GM18520 (cell line): ENCODE measurements around the gene TUBGCP5.
"Not testable (repeated sequence)": the region's sequence is repeated elsewhere in the genome, so short reads cannot be mapped to it uniquely, and the experiment has no call there.

Experiments used
- ATAC-seq: cut with Tn5 transposase; IDR thresholded peaks from one replicate; pipeline ENCODE4 v1.9.1; 2021; ENCODE audit not compliant: unreplicated experiment

The TUBGCP5 gene

DNA sequence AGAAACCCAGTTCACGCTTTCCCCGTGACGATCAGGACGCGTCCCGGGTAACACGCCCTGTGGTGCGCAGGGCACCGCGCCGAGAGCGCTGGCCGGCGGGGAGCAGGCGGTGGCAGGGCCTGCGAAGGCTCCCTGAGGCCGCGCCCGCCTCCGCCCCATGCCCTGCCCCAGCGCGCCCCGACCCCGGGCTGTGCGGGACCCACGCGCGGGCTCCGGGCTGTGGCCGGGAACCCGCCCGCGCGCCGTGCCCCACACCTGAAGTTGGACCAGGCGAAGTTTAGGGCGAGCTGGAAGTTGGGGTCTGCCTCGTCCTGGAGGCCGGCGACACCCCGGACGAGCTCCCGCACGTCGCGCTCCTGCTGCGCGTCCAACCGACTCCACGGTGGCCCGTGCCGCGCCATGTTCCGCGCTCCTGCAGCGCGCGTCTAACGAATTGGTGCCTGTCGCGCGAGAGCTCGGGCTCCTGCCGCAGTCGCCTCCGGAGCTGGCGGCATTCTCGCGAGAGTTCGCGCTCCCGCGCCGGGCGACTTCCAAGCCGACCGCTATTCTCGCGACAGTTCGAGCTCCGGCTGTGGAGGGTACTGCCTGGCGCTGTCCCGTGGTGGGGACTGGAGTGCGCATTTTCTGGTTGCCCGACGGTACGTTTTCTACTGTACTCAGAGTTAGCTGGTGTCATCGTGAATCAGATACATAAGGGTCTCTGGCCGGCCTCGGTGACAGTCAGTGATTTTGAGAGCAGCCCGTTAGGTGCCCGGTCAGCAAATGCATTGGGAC, at the start of gene TUBGCP5:
TUBGCP5 (minus strand) TSS at position 427 of the 774 bp plus-strand sequence; CDS start at position 401, 26 bp downstream.
- ATAC-seq = peak; percentile 94

DNA sequence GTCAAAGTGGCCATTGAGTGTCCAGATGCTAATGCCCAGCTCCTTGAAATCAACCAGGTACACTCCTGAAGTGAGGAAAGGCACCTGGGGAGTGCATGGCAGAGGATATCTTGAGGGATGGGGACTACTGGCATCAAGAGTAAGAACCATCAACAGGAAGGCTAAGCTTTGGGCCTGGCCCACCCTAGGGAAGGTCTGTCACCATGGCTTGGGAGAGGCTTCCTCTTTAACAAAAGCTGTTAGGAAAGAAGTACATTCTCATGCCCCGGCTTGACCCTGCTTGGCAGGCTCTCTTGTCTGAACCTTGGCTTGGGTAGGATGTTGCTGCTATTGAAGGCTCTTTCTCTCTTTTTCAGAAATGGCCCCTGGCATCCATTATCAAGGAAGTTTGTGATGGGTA, 43.7 kb upstream of the TUBGCP5 start:
- ATAC-seq = no peak

DNA sequence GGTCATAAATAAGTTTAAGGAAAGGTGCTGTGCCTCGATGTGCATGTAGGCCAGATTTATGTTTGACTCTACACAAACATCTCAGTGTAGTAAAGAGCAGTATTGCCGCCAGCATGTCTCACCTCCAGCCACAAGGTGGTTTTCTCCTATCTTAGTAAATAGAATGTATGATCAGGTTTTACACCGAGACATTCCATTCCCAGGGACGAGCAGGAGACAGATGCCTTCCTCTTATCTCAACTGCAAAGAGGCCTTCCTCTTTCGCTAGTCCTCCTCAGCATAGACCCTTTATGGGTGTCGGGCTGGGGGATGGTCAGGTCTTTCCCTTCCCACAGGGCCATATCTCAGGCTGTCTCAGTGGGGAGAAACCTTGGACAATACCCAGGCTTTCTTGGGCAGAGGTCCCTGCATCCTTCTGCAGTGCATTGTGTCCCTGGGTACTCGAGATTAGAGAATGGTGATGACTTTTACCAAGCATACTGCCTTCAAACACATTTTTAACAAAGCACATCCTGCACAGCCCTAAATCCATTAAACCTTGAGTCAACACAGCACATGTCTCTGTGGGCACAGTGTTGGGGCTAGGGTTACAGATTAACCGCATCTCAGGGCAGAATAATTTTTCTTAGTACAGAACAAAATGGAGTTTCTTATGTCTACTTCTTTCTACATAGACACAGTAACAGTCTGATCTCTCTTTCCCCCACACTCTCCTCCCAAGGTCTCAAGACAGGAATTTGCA, 42.8 kb upstream of the TUBGCP5 start:
- not testable (repeated sequence) for ATAC-seq

DNA sequence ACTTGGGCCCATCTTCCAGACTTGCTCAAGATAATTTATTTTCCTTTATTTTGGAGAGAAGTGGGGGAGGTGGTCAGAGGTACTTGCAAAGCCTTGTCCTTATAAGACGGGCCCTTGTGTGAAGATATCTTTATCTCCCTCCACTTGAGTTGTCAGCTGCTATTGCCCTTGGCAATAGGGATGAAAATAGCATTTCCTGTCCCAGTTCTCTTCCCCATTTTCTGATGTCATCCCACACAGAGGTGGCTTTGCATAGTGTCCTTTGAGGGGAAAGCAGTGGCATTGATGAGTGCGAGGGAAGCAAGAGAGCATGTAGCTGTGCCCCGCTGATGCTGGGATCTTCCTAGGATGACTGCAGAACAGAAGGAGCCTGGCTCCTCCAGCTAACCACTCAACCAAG, 41.9 kb upstream of the TUBGCP5 start:
- ATAC-seq = no peak

DNA sequence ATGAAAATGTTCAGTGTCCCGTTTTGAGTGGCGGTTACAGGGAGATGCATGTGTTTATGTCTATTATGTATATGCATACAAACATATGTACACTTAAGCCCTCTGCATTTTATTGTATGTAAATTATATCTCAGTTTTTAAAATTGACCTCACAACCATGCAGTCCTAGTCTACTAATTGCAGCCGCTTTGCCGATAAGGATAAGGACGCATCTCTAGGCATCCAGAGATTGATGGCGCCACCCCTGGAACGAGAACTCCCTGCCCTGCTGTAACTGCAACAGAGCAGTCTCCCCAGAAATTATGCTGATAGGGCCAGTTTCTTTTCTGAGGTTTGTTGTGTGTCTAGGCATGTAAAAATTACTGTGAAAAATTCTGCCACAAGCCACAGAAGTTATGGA, 40.4 kb upstream of the TUBGCP5 start:
- ATAC-seq = no peak

DNA sequence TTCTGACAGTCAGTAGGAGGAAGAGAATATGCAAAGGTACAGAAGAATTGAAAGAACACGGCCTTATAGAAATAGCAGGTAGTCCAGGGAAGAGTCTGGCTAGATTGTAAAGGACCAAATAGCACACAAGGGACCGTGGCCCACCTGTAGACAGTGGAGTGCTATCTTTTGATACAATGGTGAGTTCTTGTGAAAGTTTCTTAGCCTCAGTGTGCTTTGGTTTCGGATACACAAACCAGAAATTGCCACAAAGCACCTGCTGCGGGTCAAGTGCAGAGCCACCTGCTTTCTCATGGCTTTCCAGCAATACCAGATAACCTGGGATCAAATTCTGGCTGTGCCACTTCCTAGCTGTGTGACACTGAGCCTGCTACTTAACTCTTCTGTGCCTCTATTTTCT, 36.6 kb upstream of the TUBGCP5 start:
- no peak for ATAC-seq

DNA sequence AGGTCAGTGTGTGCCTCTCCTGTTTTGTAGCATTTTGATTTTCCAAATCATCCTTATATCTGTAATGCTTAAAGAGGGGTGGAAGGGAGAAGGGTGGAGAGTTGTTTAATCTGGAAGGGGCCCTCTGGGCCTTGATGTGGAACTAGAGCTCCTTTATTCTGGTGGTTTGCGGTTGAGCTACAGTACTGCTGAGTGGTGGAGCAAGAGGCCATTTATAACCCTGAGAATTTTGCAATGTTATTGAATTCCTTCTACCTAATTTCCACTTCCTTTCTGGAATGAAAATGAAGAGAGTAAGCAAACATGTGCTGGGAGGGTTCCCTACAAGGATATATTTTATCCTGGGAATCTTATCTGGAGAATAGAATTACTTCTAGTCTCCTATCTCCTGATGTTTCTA, 35.3 kb upstream of the TUBGCP5 start:
- ATAC-seq = no peak

DNA sequence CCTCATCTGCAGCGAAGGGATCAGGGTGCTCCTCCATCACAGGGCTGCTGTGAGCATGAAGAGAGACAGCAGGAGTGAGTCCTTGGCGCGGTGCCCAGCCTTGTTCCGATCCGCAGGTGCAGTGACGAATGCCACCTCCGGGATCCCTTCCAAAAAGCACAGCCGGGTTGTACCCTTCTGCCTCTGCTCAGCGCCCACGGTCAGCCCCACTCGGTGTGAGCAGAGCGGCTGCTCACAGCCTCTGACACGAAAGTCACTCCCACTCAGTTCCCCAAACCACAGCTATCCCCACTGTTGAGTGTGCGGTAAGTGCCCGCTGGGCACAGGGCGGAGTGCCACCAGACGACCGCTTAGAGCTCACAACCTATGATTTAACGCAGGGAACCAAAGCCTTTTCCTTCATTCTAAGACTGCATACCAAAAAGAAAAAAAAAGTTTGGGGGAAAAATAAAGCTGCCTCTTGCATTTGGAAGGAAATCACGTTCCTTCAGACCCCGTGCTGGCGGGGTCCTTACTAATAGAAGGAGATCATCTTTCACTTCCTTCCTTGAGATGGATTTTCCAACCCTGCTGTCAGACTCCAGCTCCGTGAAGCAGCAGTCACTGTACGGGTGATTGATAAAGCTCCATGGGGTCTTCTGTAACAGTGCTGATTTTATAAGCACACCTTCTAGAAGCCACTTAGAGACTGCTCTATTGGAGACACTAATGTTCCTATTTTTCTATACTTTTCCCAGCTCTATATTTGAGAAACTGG, 34.7 kb upstream of the TUBGCP5 start:
- no peak for ATAC-seq

DNA sequence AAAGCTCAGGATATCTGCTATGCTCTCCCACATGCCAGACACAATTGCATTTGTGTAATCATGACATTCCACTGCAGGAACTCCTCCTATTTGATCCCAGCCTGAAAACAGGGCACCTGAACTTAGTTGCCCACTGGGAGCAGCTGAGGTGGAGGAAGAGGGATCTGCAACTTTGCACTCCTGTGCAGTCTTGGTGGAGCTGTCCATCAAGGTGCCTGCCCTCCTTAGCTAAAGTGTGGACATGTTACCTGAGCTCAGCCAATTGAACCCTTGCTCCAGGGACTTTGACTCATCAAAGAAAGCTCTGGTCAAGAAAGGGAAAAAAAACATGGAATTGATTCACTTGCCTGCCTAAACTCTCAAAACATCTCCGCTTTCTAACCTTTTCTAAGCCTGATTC, 33.3 kb upstream of the TUBGCP5 start:
- ATAC-seq = no peak

DNA sequence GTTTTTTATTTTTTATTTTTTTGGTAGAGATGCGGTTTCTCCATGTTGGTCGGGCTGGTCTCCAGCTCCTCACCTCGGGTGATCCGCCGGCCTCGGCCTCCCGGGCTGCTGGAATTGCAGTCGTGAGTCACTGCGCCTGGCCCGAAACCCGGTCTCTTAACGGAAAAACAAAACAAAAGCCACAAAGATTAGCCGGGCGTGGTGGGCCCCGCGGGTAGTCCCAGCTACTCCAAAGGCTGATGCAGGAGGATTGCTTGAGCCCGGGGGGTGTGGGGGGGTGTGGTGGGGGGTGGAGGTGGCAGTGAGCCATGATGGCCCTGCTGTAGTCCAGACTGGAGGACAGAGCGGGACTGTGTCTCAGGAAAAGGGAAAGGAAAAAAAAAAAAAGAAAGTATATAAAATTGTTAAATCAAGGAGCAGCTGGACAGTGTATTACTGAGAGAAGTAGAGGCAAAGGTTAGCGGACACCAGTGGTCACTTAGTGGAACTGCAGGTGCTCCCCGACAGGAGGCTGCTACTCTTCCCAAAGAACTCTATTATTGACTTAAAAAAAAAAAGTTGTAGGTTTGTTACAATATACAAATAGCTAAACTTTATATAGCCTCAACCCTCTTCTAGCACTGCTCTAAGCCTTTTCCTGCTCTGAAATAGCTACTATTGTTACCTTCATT, 30.3 kb upstream of the TUBGCP5 start:
- ATAC-seq = no peak

DNA sequence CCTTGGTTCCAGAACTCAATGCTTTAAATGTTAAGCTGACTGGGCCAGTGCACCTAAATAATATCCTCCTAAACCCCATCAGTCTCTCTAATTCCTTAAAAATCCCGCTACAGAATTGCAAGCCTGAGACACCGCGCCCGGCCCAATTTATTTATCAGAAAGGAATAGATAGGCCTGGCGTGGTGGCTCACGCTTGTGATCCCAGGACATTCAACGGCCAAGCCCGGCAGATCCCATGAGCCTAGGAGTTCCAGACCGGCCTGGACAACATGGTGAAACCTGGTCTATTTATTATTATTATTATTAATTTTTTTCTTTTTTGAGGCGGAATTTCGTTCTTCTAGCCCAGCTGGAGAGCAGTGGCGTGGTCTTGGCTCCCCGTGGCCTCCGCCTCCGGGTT, 28.0 kb upstream of the TUBGCP5 start:
- no peak for ATAC-seq

DNA sequence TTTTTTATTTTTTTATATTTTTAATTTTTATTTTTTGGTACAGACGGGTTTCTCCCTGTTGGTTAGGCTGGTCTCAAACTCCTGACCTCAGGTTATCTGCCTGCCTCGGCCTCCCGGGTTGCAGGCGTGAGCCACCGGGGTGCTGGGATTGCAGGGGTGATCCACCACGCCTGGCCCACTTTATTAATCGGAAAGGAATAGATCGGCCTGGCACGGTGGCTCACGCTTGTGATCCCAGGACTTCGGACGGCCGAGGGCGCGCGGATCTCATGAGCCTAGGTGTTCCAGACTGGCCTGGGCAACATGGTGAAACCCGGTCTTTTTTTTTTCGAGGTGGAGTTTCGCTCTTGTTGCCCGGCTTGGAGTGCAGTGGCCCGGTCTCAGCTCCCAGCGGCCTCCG, 26.5 kb upstream of the TUBGCP5 start:
- no peak for ATAC-seq

DNA sequence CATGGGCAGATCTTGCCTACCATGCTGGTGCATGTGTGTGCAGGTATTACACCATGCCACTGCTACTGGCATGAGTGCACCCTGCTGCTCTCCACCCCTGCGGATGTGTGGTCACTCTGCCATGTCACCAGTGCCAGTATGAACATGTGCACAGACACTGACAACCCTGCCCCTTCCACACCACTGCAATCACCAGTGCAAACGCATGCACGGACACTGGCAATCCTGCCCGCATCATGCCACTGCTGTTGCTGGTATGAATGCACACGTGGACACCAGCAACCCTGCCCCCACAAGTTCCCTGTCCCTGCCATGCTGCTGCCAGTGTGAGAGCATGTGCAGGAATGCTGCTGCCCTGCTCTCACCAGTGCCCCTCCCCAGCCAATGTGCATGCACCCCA, 24.8 kb upstream of the TUBGCP5 start:
- no peak for ATAC-seq

DNA sequence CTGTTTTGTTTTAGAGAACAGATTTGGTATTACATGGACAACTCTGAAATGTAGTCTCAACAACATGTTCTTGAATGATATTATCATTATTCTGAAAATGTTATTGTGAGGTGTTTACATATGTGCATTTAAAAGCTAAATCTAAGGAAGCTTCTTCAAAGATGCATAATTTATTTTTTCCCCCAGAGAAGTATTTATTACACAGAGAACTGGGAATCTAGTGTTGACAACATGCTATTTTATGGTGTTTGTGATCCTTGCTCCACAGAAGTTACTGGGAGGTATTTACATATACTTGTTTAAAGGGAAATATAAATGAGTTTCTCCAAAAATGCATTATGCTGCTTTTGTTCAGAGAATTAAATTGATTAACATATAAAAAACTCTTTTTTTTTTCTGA, 18.3 kb upstream of the TUBGCP5 start:
- no peak for ATAC-seq

DNA sequence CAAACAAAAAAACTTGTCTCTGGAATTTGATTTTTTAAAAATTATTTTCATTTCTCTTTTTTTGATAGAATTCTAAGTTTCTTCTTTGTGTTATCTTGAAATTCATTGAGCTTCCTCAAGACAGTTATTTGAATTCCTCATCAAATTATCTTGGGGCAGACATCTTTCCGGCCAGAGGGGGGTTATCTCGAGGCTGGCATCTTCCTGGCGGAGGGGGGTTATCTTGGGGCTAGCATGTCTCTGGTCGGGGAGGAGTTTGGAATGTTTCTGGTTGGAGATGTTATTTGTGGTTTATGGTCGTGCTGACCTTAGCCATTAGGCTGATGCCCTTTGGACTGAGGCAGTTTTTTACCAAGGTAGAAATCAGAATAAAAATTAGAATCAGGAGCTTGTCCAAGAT, 15.9 kb upstream of the TUBGCP5 start:
- no peak for ATAC-seq

DNA sequence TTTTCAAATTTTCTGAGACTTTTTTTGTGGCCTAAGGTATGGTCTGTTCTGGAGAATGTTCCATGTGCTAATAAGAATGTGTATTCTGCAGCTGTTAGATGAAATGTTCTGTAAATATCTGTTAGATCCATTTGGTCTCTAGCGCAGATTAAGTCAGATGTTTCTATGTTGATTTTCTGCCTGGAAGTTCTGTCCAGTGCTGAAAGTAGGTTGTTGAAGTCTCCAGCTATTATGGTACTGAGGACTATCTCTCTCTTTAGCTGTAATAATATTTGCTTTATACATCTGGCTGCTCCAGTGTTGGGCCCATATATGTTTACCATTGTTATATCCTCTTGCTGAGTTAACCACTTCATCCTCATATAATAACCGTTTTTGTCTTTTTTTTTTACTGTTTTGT, 13.2 kb upstream of the TUBGCP5 start:
- ATAC-seq = no peak

DNA sequence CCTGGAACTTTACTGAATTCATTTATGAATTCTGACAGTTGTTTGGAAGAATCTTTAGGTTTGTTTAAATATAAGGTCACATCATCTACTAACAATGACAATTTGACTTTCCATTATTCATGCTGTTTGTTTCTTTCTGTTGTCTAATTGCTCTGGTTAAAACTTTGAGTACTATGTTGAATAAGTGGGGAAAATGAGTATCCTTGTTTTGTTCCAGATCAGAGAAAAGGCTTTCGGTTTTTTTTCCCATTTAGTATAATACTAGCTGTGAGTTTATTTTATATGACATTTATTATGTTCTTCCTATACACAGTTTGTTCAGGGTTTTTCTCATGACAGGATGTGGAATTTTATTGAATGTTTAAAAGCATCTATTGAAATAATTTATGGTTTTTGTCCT, 11.3 kb upstream of the TUBGCP5 start:
- no peak for ATAC-seq

DNA sequence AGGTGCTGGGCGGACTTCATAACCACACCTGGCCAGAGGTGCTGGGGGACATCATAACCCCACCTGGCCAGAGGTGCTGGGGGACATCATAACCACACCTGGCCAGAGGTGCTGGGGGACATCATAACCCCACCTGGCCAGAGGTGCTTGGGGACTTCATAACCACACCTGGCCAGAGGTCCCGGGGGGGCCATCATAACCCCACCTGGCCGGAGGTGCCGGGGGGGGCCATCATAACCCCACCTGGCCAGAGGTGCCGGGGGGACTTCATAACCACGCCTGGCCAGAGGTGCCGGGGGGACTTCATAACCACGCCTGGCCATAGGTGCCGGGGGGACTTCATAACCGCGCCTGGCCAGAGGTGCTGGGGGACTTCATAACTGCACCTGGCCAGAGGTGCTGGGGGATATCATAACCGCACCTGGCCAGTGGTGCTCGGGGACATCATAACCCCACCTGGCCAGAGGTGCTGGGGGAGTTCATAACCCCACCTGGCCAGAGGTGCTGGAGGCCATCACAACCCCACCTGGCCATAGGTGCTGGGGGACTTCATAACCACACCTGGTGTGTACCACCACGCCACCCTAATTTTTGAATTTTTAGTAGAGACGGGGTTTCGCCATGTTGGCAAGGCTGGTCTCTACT, 10.7 kb upstream of the TUBGCP5 start:
- ATAC-seq = no peak

DNA sequence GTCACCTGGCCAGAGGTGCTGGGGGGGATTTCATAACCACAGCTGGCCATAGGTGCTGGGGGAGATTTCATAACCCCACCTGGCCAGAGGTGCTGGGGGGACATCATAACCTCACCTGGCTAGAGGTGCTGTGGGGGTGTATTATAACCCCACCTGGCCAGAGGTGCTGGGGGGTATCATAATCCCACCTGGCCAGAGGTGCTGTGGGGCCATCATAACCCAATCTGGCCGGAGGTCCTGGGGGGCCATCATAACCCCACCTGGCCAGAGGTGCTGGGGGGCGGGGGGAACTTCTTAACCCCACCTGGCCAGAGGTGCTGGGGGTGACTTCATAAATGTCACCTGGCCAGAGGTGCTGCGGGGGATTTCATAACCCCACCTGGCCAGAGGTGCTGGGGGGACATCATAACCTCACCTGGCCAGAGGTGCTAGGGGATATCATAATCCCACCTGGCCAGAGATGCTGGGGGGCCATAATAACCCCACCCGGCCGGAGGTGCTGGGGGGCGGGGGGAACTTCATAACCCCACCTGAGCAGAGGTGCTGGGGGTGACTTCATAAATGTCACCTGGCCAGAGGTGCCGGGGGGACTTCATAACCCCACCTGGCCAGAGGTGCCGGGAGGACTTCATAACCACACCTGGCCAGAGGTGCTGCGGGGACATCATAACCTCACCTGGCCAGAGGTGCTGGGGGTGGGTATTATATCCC, 9.4 kb upstream of the TUBGCP5 start:
- ATAC-seq = not testable (repeated sequence)

DNA sequence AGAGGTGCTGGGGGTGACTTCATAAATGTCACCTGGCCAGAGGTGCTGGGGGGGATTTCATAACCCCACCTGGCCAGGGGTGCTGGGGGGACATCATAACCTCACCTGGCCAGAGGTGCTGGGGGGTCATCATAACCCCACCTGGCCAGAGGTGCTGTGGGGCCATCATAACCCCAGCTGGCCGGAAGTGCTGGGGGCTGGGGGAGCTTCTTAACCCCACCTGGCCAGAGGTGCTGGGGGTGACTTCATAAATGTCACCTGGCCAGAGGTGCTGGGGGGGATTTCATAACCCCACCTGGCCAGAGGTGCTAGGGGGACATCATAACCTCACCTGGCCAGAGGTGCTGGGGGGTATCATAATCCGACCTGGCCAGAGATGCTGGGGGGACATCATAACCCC, 4.6 kb upstream of the TUBGCP5 start:
- not testable (repeated sequence) for ATAC-seq
